IMR-90 (cell line): ENCODE measurements around the gene CHM. TPM values are rescaled to one million over a fixed set of nuclear protein-coding genes. Genes with fewer than 3 reads are reported as not detected.
A peak's percentile ranks its signal among the peaks of the same experiment; 100 is the strongest.

Experiments used
- ATAC-seq: fragments of 200-7000 bp; cut with Tn5 transposase; 2 replicates; pipeline ENCODE4 v1.9.1; 2020; ENCODE audit warnings: low read depth, mild to moderate bottlenecking, moderate library complexity
- BruUV-seq: library from RNA; stranded (reverse); fragments of 400-500 nt; replicated peaks from 2 replicates; lab custom pipeline; 2021; lab: Mats Ljungman, UMichigan
- CTCF ChIA-PET: fragments of 300-600 bp; formaldehyde crosslinking; extraction: SDS; loops from one replicate; lab custom pipeline; 2021; ENCODE audit warnings: antibody characterized with exemption; lab: Yijun Ruan, JAX
- POLR2A ChIA-PET: fragments of 300-600 bp; sonication (Branson Sonifier 250); formaldehyde crosslinking; loops from one replicate; lab custom pipeline; 2022; ENCODE audit warnings: antibody characterized with exemption; ENCODE audit not compliant: unreplicated experiment; lab: Charles Lee
- DNase-seq: peaks from one replicate; pipeline ENCODE4 v3.0.0; 2013
- H2AFZ ChIP-seq: replicated peaks from 2 replicates; pipeline ENCODE3; 2013; ENCODE audit warnings: low read length, mild to moderate bottlenecking; ENCODE audit not compliant: poor library complexity
- H2AK5ac ChIP-seq: 2 replicates; pipeline ENCODE4 v1.6.1; 2013; ENCODE audit warnings: low read depth, low read length, inconsistent platforms
- H2AK9ac ChIP-seq: replicated peaks from 2 replicates; pipeline ENCODE3; 2013; ENCODE audit warnings: mild to moderate bottlenecking, low read depth, low read length, moderate library complexity; ENCODE audit not compliant: poor library complexity
- H2BK120ac ChIP-seq: 2 replicates; pipeline ENCODE4 v1.6.1; 2013; ENCODE audit warnings: low read depth, low read length, inconsistent platforms
- H2BK15ac ChIP-seq: 3 replicates; pipeline ENCODE4 v1.6.1; 2013; ENCODE audit warnings: low read depth, low read length, inconsistent platforms
- H2BK20ac ChIP-seq: 2 replicates; pipeline ENCODE4 v1.6.1; 2013; ENCODE audit warnings: low read depth, mild to moderate bottlenecking, inconsistent platforms, low read length, moderate library complexity
- H2BK5ac ChIP-seq: 2 replicates; pipeline ENCODE4 v1.6.1; 2013; ENCODE audit warnings: mild to moderate bottlenecking, low read depth, low read length, inconsistent platforms; ENCODE audit not compliant: poor library complexity, severe bottlenecking
- H3K14ac ChIP-seq: replicated peaks from 2 replicates; pipeline ENCODE4 v1.6.1; 2013; ENCODE audit warnings: low read depth, low read length, inconsistent platforms
- H3K18ac ChIP-seq: 2 replicates; pipeline ENCODE4 v1.6.1; 2013; ENCODE audit warnings: low read depth, low read length, control low read depth
- H3K23ac ChIP-seq: 2 replicates; pipeline ENCODE4 v1.6.1; 2013; ENCODE audit warnings: low read depth, low read length, inconsistent platforms
- H3K27ac ChIP-seq: 2 replicates; pipeline ENCODE4 v1.5.1; 2013; ENCODE audit warnings: mild to moderate bottlenecking, control low read depth, low read length; ENCODE audit not compliant: insufficient read depth
- H3K27me3 ChIP-seq: 2 replicates; pipeline ENCODE4 v1.6.1; 2013; ENCODE audit warnings: low read length; ENCODE audit not compliant: control insufficient read depth, insufficient read depth
- H3K36me3 ChIP-seq: 2 replicates; pipeline ENCODE4 v1.6.1; 2013; ENCODE audit warnings: low read length, mixed read lengths; ENCODE audit not compliant: control insufficient read depth, insufficient read depth
- H3K4ac ChIP-seq: 2 replicates; pipeline ENCODE4 v1.6.1; 2013; ENCODE audit warnings: low read depth, low read length, inconsistent platforms
- H3K4me1 ChIP-seq: 2 replicates; pipeline ENCODE4 v1.6.1; 2013; ENCODE audit warnings: low read length, mixed read lengths; ENCODE audit not compliant: control insufficient read depth, insufficient read depth
- H3K4me2 ChIP-seq: 2 replicates; pipeline ENCODE4 v1.6.1; 2013; ENCODE audit warnings: low read depth, mild to moderate bottlenecking, control low read depth, low read length, moderate library complexity
- H3K4me3 ChIP-seq: 2 replicates; pipeline ENCODE4 v1.5.1; 2013; ENCODE audit warnings: low read depth, mild to moderate bottlenecking, control low read depth, low read length, moderate library complexity; ENCODE audit not compliant: insufficient read depth
- H3K56ac ChIP-seq: 2 replicates; pipeline ENCODE4 v1.6.1; 2013; ENCODE audit warnings: low read length, inconsistent platforms; ENCODE audit not compliant: insufficient read depth; ENCODE audit errors: extremely low read depth
- H3K79me1 ChIP-seq, 2 experiments: 2 replicates each; pipeline ENCODE4 v1.6.1; 2013; ENCODE audit warnings: low read length in 2 of 2, inconsistent platforms in 1 of 2, low read depth in 1 of 2
- H3K9ac ChIP-seq: 2 replicates; pipeline ENCODE4 v1.6.1; 2013; ENCODE audit warnings: low read depth, low read length, control low read depth
- H3K9me1 ChIP-seq: 2 replicates; pipeline ENCODE4 v1.6.1; 2013; ENCODE audit warnings: low read length, inconsistent platforms; ENCODE audit not compliant: insufficient read depth
- H3K9me3 ChIP-seq: 2 replicates; pipeline ENCODE4 v1.6.1; 2013; ENCODE audit warnings: low read length; ENCODE audit not compliant: control insufficient read depth, insufficient read depth
- H4K20me1 ChIP-seq: 2 replicates; pipeline ENCODE4 v1.6.1; 2013; ENCODE audit warnings: low read length, inconsistent platforms; ENCODE audit not compliant: insufficient read depth
- H4K5ac ChIP-seq: 2 replicates; pipeline ENCODE4 v1.6.1; 2013; ENCODE audit warnings: mild to moderate bottlenecking, low read depth, low read length, control low read depth
- H4K8ac ChIP-seq, 2 experiments: 2 replicates each; pipeline ENCODE4 v1.6.1; 2013; ENCODE audit warnings: low read depth in 2 of 2, low read length in 2 of 2, control low read depth in 1 of 2, inconsistent platforms in 1 of 2
- H4K91ac ChIP-seq: 2 replicates; pipeline ENCODE4 v1.6.1; 2013; ENCODE audit warnings: low read depth, low read length, inconsistent platforms; ENCODE audit not compliant: insufficient read depth
- BHLHE40 ChIP-seq: fragments of 150-350 bp; IDR thresholded peaks from 2 replicates; pipeline ENCODE4 v1.6.1; 2016; ENCODE audit warnings: mild to moderate bottlenecking, low read depth, low read length
- CEBPB ChIP-seq: IDR thresholded peaks from 2 replicates; pipeline ENCODE4 v1.6.1; 2012; ENCODE audit warnings: low read depth, low read length, improper control_type of control experiment
- CHD1 ChIP-seq: IDR thresholded peaks from 2 replicates; pipeline ENCODE4 v1.6.1; 2012; ENCODE audit warnings: low read depth, low read length, improper control_type of control experiment
- FOS ChIP-seq: fragments of 150-350 bp; IDR thresholded peaks from 2 replicates; pipeline ENCODE4 v1.6.1; 2016; ENCODE audit warnings: low read depth, low read length
- MAFK ChIP-seq: IDR thresholded peaks from 2 replicates; pipeline ENCODE4 v1.6.1; 2012; ENCODE audit warnings: low read depth, low read length, improper control_type of control experiment
- MAZ ChIP-seq: IDR thresholded peaks from 2 replicates; pipeline ENCODE4 v1.6.1; 2012; ENCODE audit warnings: low read depth, mild to moderate bottlenecking, low read length, improper control_type of control experiment, moderate library complexity, borderline replicate concordance
- MXI1 ChIP-seq: IDR thresholded peaks from 2 replicates; pipeline ENCODE4 v1.6.1; 2012; ENCODE audit warnings: low read depth, mild to moderate bottlenecking, low read length, moderate library complexity, borderline replicate concordance
- NFE2L2 ChIP-seq: fragments of 150-350 bp; IDR thresholded peaks from 2 replicates; pipeline ENCODE4 v1.6.1; 2016; ENCODE audit warnings: low read depth, mild to moderate bottlenecking, low read length
- POLR2A ChIP-seq: IDR thresholded peaks from 2 replicates; pipeline ENCODE4 v1.6.1; 2012; ENCODE audit warnings: mild to moderate bottlenecking, low read depth, low read length
- RAD21 ChIP-seq: IDR thresholded peaks from 2 replicates; pipeline ENCODE4 v1.6.1; 2012; ENCODE audit warnings: low read length, improper control_type of control experiment
- RCOR1 ChIP-seq: IDR thresholded peaks from 2 replicates; pipeline ENCODE4 v1.6.1; 2012; ENCODE audit warnings: mild to moderate bottlenecking, low read length, improper control_type of control experiment; ENCODE audit not compliant: insufficient replicate concordance
- SMC3 ChIP-seq: fragments of 150-350 bp; IDR thresholded peaks from 2 replicates; pipeline ENCODE4 v1.6.1; 2016; ENCODE audit warnings: low read depth, mild to moderate bottlenecking, antibody characterized with exemption, low read length, moderate library complexity
- WGBS, 2 experiments: methylation state at CpG; one replicate each; pipeline versions ENCODE4 v1.1.5 to v1.1.7; 2013; ENCODE audit warnings: missing lambda C conversion rate in 2 of 2; ENCODE audit not compliant: insufficient read length in 1 of 2; ENCODE audit errors: extremely low coverage in 2 of 2; 5-methylcytosine and 5-hydroxymethylcytosine counted together
- dilution Hi-C: fragments of 300-500 bp; cut with HindIII; formaldehyde crosslinking; loops from one replicate; pipeline ENCODE4 v1.14.3; 2018; ENCODE audit warnings: low sequenced_read_pairs; ENCODE audit not compliant: unreplicated experiment
- in situ Hi-C: fragments of 300-500 bp; cut with MboI; formaldehyde crosslinking; loops from 3 replicates; pipeline ENCODE4 v1.14.3; 2019; ENCODE audit warnings: low sequenced_read_pairs, inconsistent platforms, mixed read lengths
- intact Hi-C: fragments of 100-400 bp; cut with micrococcal nuclease; formaldehyde crosslinking; loops from 2 replicates; pipeline ENCODE4 v1.10.0; 2022
- polyA plus RNA-seq, 3 experiments: library from polyadenylated mRNA; depleted of rRNA; stranded (reverse); fragments of >200 nt; gene quantifications; 2 replicates each; pipeline ENCODE4 v1.2.3, GENCODE V29; 2012; ENCODE audit warnings: low replicate concordance in 1 of 3
- total RNA-seq: library from RNA; depleted of rRNA; stranded (reverse); fragments of >200 nt; gene quantifications from 2 replicates; pipeline ENCODE4 v1.2.3, GENCODE V29; 2012
- TF ChIP-seq, protein P1 (sequence below): conservative IDR thresholded peaks from 2 replicates; pipeline ENCODE4 v1.5.1; 2012; ENCODE audit warnings: mild to moderate bottlenecking, low read depth, low read length, improper control_type of control experiment
- TF ChIP-seq, protein P2 (sequence below): fragments of 150-350 bp; IDR thresholded peaks from 2 replicates; pipeline ENCODE4 v1.6.1; 2017; ENCODE audit warnings: mild to moderate bottlenecking, antibody characterized with exemption, low read length, low read depth
- TF ChIP-seq, protein P3 (sequence below): fragments of 150-350 bp; IDR thresholded peaks from 2 replicates; pipeline ENCODE4 v1.6.1; 2016; ENCODE audit warnings: low read depth, mild to moderate bottlenecking, low read length, moderate library complexity, borderline replicate concordance

Gene CHM
- total and polyA plus RNA-seq, 2 of the 4 experiments (the other 2 are of a cell fraction): 11.9 to 21.7 TPM

DNA sequence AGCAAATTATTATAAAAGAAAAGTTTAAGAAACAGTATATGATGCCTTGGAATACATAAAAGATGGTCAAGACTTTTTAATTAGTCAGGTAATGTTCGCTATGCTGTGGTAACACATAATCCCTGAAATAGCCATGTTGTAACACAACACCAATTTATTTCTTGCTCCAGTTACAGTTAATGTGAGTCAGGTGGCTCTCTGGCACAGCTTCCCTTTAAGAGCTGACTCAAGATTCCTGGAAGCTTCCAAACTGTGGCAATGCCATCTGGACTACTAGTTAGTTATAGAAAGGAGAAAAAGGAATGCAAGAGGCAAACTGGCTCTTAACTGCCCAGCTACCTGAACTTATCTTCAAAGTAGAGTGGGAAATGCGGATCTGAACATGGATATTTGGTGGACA lies 210.5 kb downstream of the CHM start:
- dilution Hi-C loops: no loop called here
- no peak overlapping the region for H2AK9ac ChIP-seq
- no CpG with 5 or more reads among the region's 2 CpGs for WGBS, 2 experiments
- no peak for ATAC-seq
- H2AK5ac ChIP-seq: no peak overlapping the region
- H4K8ac ChIP-seq: no peak overlapping the region
- H3K14ac ChIP-seq: no peak overlapping the region
- H3K4me3 ChIP-seq: no peak overlapping the region
- H3K4me2 ChIP-seq: no peak overlapping the region
- ChIA-PET CTCF (no interaction called here), POLR2A (no interaction called here)
- no peaks in the 10 kb centered on the region for H3K9me3 ChIP-seq
- no peak overlapping the region for H3K9ac ChIP-seq
- in situ Hi-C loops: no loop called here
- H4K20me1 ChIP-seq: no peaks in the 10 kb centered on the region
- H2BK120ac ChIP-seq: no peak overlapping the region
- H2BK5ac ChIP-seq: no peak overlapping the region
- no peaks in the 10 kb centered on the region for H3K27me3 ChIP-seq
- DNase-seq: peak; percentile 23
- H3K9me1 ChIP-seq: no peaks in the 10 kb centered on the region
- H4K91ac ChIP-seq: no peak overlapping the region
- no peaks in the 10 kb centered on the region for H3K36me3 ChIP-seq
- H3K27ac ChIP-seq: no peak overlapping the region
- H2AFZ ChIP-seq: no peak overlapping the region
- no TSS peak for BruUV-seq
- no peak overlapping the region for H4K5ac ChIP-seq
- no peak overlapping the region for H3K23ac ChIP-seq
- intact Hi-C loops: no loop called here
- no peak overlapping the region for H3K18ac ChIP-seq
- no peak overlapping the region for H2BK15ac ChIP-seq
- TF ChIP-seq POLR2A (no peak), FOS (no peak), CHD1 (no peak), NFE2L2 (no peak), BHLHE40 (no peak), CEBPB (no peak), RAD21 (no peak), RCOR1 (no peak), MAFK (no peak), MAZ (no peak), SMC3 (no peak), MXI1 (no peak)
- TF ChIP-seq, protein P1, sequence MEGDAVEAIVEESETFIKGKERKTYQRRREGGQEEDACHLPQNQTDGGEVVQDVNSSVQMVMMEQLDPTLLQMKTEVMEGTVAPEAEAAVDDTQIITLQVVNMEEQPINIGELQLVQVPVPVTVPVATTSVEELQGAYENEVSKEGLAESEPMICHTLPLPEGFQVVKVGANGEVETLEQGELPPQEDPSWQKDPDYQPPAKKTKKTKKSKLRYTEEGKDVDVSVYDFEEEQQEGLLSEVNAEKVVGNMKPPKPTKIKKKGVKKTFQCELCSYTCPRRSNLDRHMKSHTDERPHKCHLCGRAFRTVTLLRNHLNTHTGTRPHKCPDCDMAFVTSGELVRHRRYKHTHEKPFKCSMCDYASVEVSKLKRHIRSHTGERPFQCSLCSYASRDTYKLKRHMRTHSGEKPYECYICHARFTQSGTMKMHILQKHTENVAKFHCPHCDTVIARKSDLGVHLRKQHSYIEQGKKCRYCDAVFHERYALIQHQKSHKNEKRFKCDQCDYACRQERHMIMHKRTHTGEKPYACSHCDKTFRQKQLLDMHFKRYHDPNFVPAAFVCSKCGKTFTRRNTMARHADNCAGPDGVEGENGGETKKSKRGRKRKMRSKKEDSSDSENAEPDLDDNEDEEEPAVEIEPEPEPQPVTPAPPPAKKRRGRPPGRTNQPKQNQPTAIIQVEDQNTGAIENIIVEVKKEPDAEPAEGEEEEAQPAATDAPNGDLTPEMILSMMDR: no peak
- TF ChIP-seq, protein P2, sequence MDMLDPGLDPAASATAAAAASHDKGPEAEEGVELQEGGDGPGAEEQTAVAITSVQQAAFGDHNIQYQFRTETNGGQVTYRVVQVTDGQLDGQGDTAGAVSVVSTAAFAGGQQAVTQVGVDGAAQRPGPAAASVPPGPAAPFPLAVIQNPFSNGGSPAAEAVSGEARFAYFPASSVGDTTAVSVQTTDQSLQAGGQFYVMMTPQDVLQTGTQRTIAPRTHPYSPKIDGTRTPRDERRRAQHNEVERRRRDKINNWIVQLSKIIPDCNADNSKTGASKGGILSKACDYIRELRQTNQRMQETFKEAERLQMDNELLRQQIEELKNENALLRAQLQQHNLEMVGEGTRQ: no peak
- TF ChIP-seq, protein P3, sequence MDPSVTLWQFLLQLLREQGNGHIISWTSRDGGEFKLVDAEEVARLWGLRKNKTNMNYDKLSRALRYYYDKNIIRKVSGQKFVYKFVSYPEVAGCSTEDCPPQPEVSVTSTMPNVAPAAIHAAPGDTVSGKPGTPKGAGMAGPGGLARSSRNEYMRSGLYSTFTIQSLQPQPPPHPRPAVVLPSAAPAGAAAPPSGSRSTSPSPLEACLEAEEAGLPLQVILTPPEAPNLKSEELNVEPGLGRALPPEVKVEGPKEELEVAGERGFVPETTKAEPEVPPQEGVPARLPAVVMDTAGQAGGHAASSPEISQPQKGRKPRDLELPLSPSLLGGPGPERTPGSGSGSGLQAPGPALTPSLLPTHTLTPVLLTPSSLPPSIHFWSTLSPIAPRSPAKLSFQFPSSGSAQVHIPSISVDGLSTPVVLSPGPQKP: no peak
- H3K56ac ChIP-seq: no peak overlapping the region
- no peak overlapping the region for H2BK20ac ChIP-seq
- H3K4ac ChIP-seq: no peak overlapping the region
- no peaks in the 10 kb centered on the region for H3K4me1 ChIP-seq
- no peaks in the 10 kb centered on the region for H3K79me1 ChIP-seq
